ENCODE data around the gene NCAPD3. TPM values are rescaled to one million over a fixed set of nuclear protein-coding genes. Genes with fewer than 3 reads are reported as not detected.

The NCAPD3 gene
- total and polyA plus RNA-seq, 9 of the 15 experiments (the other 6 are each of a cell fraction or from before 2014, with no cell fraction given): 23.6 to 80.6 (median 58.6) TPM

DNA sequence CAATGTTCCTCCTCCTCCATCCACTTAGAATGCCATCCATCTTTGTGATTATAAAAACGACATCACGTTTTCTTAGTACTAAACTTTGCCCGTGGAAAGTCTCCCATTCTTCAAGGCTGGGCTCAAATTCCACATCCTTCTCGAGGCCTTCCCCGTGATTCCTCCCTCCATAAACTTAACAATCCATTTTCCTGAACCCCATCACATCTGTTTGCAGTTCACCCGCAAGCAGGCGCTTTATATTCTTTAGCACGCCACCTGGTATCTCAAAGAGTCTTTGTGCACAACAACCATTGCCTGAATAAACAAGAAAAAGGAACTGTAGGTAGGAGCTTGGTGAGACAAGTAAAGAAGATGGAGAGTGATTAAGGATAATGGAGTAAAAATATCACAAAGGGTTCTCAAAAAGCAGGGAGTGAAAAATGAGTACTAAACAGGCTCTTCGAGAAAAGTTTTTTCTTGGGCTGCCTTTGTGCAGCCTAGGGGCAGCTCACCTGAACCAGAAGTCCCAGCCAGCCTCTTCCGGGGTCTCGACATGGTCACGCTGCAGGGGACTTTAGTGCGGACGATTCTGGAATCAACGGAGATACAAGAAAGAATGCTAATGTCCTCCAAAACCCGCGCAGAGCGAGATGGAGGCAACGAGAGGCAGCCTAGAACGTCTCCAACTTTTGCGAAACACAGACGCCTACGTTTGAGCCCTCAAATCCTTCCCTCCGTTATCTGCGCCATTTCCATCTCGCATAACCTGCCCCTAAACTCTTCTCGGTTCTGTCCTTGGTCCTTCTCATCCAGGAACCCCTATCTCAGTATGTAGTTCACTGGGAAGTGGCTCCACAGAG, 28.8 kb upstream of the NCAPD3 start:
- Histone ChIP-seq H3K9me1 (ENCODE audit: control insufficient read depth, insufficient read depth, low read length) (no peaks in the 10 kb centered on the region), H4K20me1 (replicated peaks; ENCODE audit: control insufficient read depth, insufficient read depth, low read length) (no peaks in the 10 kb centered on the region), H3K4me1 (replicated peaks in 1 of 2; ENCODE audit: control insufficient read depth in 2 of 2, insufficient read depth in 2 of 2, low read length in 2 of 2) (peaks cover 3 to 17% of the 10 kb centered on the region in 2 experiments; a peak in 4 of 5 replicates), H3K4me2 (ENCODE audit: insufficient read depth, low read length) (peak overlapping the region; percentile 96), H2AFZ (ENCODE audit: low read depth, low read length) (peak overlapping the region; percentile 98), H3K27ac (ENCODE audit: extremely low read depth, low read depth, low read length) (peak overlapping the region; percentile 54; the same call in 1 of the 3 replicates), H3K9me3 (replicated peaks; ENCODE audit: control insufficient read depth, insufficient read depth, low read depth, low read length) (no peaks in the 10 kb centered on the region), H3K4me3 (peak overlapping the region; percentile 92), H3K36me3 (ENCODE audit: control insufficient read depth, insufficient read depth, low read length) (peaks cover 49% of the 10 kb centered on the region), H3K79me2 (ENCODE audit: control insufficient read depth, insufficient read depth, low read length) (peaks cover 32% of the 10 kb centered on the region), H3K9ac (ENCODE audit: insufficient read depth in 1 of 2, low read depth in 2 of 2, low read length in 2 of 2) (peak overlapping the region; percentile 67 to 97), H3K27me3 (ENCODE audit: control insufficient read depth in 2 of 2, insufficient read depth in 2 of 2, low read length in 2 of 2) (no peaks in the 10 kb centered on the region)
- ChIA-PET CTCF (ENCODE audit: low intra/inter-chr PET ratio) (no interaction called here), POLR2A (interaction anchor here (1.6 kb wide), 1 partner anchor 10 kb away, joined by 8 read pairs; no protein-coding TSS in a partner anchor)
- ATAC-seq (peak; percentile 29), DNase-seq (ENCODE audit: extremely low read depth in 1 of 4, low spot score in 3 of 4) (no peak), FAIRE-seq (peak; percentile 32)
- in situ Hi-C loops (cut with MboI) (no loop called here), intact Hi-C loops (cut with micrococcal nuclease) (loop anchor here (1.0 to 2.0 kb wide), 2 partner anchors 27 to 46 kb away; no protein-coding TSS in a partner anchor)
- WGBS (ENCODE audit: insufficient coverage, low coverage, missing lambda C conversion rate): 5% methylated on average over 27 of the region's 27 CpGs
- TSS peak; percentile 59 for BruUV-seq (replicated peaks)
- TF ChIP-seq NUFIP1 (IDR thresholded peaks at IDR 0.05; ENCODE audit: partially characterized antibody) (no peak), ETS2 (tag; IDR thresholded peaks at IDR 0.05; ENCODE audit: borderline replicate concordance, poor library complexity, severe bottlenecking) (no peak), MBD2 (IDR thresholded peaks at IDR 0.05; ENCODE audit: borderline replicate concordance, low read depth) (no peak), SAP30 (IDR thresholded peaks at IDR 0.05; ENCODE audit: borderline replicate concordance, insufficient read depth, low read depth, low read length, poor library complexity, severe bottlenecking) (peak; percentile 12), ZBTB8A (IDR thresholded peaks at IDR 0.05; ENCODE audit: partially characterized antibody) (no peak), ZNF143 (CRISPR knock-in tag; IDR thresholded peaks at IDR 0.05) (no peak), SMARCA4 (IDR thresholded peaks at IDR 0.05) (peak; percentile 24; the same call in 1 of the 2 replicates), NCOA1 (IDR thresholded peaks at IDR 0.05; ENCODE audit: low read depth) (no peak), NR2C1 (IDR thresholded peaks at IDR 0.05) (no peak), NR2C1 (tag; IDR thresholded peaks at IDR 0.05) (no peak), ERF (CRISPR knock-in tag; IDR thresholded peaks at IDR 0.05) (no peak), CHD2 (IDR thresholded peaks at IDR 0.05; ENCODE audit: low read depth, low read length) (0 out of 2 replicates have a peak, but pooled peaks have one; percentile 33), CEBPB (tag; IDR thresholded peaks at IDR 0.05) (peak; percentile 35; the same call in 1 of the 2 replicates)
- TF ChIP-seq, protein P1, sequence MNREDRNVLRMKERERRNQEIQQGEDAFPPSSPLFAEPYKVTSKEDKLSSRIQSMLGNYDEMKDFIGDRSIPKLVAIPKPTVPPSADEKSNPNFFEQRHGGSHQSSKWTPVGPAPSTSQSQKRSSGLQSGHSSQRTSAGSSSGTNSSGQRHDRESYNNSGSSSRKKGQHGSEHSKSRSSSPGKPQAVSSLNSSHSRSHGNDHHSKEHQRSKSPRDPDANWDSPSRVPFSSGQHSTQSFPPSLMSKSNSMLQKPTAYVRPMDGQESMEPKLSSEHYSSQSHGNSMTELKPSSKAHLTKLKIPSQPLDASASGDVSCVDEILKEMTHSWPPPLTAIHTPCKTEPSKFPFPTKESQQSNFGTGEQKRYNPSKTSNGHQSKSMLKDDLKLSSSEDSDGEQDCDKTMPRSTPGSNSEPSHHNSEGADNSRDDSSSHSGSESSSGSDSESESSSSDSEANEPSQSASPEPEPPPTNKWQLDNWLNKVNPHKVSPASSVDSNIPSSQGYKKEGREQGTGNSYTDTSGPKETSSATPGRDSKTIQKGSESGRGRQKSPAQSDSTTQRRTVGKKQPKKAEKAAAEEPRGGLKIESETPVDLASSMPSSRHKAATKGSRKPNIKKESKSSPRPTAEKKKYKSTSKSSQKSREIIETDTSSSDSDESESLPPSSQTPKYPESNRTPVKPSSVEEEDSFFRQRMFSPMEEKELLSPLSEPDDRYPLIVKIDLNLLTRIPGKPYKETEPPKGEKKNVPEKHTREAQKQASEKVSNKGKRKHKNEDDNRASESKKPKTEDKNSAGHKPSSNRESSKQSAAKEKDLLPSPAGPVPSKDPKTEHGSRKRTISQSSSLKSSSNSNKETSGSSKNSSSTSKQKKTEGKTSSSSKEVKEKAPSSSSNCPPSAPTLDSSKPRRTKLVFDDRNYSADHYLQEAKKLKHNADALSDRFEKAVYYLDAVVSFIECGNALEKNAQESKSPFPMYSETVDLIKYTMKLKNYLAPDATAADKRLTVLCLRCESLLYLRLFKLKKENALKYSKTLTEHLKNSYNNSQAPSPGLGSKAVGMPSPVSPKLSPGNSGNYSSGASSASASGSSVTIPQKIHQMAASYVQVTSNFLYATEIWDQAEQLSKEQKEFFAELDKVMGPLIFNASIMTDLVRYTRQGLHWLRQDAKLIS (CRISPR knock-in tag; IDR thresholded peaks at IDR 0.05): 0 out of 2 replicates have a peak, but pooled peaks have one; percentile 15
- TF ChIP-seq, protein P2, sequence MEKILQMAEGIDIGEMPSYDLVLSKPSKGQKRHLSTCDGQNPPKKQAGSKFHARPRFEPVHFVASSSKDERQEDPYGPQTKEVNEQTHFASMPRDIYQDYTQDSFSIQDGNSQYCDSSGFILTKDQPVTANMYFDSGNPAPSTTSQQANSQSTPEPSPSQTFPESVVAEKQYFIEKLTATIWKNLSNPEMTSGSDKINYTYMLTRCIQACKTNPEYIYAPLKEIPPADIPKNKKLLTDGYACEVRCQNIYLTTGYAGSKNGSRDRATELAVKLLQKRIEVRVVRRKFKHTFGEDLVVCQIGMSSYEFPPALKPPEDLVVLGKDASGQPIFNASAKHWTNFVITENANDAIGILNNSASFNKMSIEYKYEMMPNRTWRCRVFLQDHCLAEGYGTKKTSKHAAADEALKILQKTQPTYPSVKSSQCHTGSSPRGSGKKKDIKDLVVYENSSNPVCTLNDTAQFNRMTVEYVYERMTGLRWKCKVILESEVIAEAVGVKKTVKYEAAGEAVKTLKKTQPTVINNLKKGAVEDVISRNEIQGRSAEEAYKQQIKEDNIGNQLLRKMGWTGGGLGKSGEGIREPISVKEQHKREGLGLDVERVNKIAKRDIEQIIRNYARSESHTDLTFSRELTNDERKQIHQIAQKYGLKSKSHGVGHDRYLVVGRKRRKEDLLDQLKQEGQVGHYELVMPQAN (IDR thresholded peaks at IDR 0.05; ENCODE audit: borderline replicate concordance): peak; percentile 38; the same call in 1 of the 2 replicates
